Lower leg skin (tissue), 3 donors: ENCODE results near the gene ARHGAP4.

ENCODE experiments used
- CTCF ChIP-seq, 3 donors: fragments of 450-650 bp; IDR thresholded peaks; one replicate each; pipeline ENCODE4 v1.5.1; 2016; ENCODE audit warnings: antibody characterized with exemption in 3 of 3, mild to moderate bottlenecking in 3 of 3, moderate library complexity in 2 of 3
- POLR2A ChIP-seq, 2 donors: fragments of 450-650 bp; IDR thresholded peaks; one replicate each; pipeline ENCODE4 v1.6.1; 2016 to 2017; ENCODE audit warnings: antibody characterized with exemption in 2 of 2, mild to moderate bottlenecking in 1 of 2, moderate library complexity in 1 of 2

GRCh38 chrX:153887385-153887784, 38.7 kb downstream of the ARHGAP4 start:
- TF ChIP-seq CTCF (IDR thresholded peaks at IDR 0.05) (no peak), POLR2A (IDR thresholded peaks at IDR 0.05) (no peak)
